Keratinocyte (primary cell): ENCODE data around the gene PKP2. TPM values are rescaled to one million over a fixed set of nuclear protein-coding genes. Genes with fewer than 3 reads are reported as not detected.

Experiments
- DNase-seq: peaks from one replicate; pipeline ENCODE4 v3.0.0-alpha.2; 2011; ENCODE audit warnings: low read depth, missing footprints, low spot score
- FAIRE-seq: peaks from 2 replicates; lab custom pipeline; 2011; peaks lifted over from hg19 to GRCh38; lab: Jason Lieb, UNC
- H2AFZ ChIP-seq: 2 replicates; pipeline ENCODE4 v1.6.0; 2012; ENCODE audit warnings: low read length, control low read depth, inconsistent platforms; ENCODE audit not compliant: control insufficient read depth
- H3K27ac ChIP-seq: 2 replicates; pipeline ENCODE4 v1.5.1; 2011; ENCODE audit warnings: low read length; ENCODE audit not compliant: control insufficient read depth, insufficient read depth
- H3K27me3 ChIP-seq: 3 replicates; pipeline ENCODE4 v1.6.0; 2011; ENCODE audit warnings: low read length; ENCODE audit not compliant: control insufficient read depth, insufficient read depth; ENCODE audit errors: extremely low read depth
- H3K36me3 ChIP-seq, 2 experiments: 2 replicates in 1 of 2; 3 replicates in 1 of 2; pipeline ENCODE4 v1.5.1; 2011; ENCODE audit warnings: low read length in 2 of 2, mild to moderate bottlenecking in 1 of 2; ENCODE audit not compliant: control insufficient read depth in 2 of 2, insufficient read depth in 2 of 2; ENCODE audit errors: extremely low read depth in 1 of 2
- H3K4me1 ChIP-seq: 3 replicates; pipeline ENCODE4 v1.5.1; 2011; ENCODE audit warnings: low read length; ENCODE audit not compliant: control insufficient read depth, insufficient read depth; ENCODE audit errors: extremely low read depth
- H3K4me2 ChIP-seq: 3 replicates; pipeline ENCODE4 v1.6.0; 2011; ENCODE audit warnings: low read depth, low read length; ENCODE audit not compliant: control insufficient read depth, insufficient read depth; ENCODE audit errors: extremely low read depth
- H3K4me3 ChIP-seq, 3 experiments: fragments of 200-600 bp in 1 of 3; sonication (generic) in 1 of 3; 2 replicates in 2 of 3; 3 replicates in 1 of 3; pipeline ENCODE4 v1.5.1; 2011 to 2016; ENCODE audit warnings: low read length in 3 of 3, mild to moderate bottlenecking in 3 of 3, control low read depth in 2 of 3, inconsistent platforms in 1 of 3, low read depth in 1 of 3, mixed read lengths in 1 of 3, mixed run types in 1 of 3, moderate library complexity in 1 of 3; ENCODE audit not compliant: control insufficient read depth in 2 of 3, insufficient read depth in 2 of 3; ENCODE audit errors: extremely low read depth in 1 of 3
- H3K79me2 ChIP-seq: 2 replicates; pipeline ENCODE4 v1.6.0; 2012; ENCODE audit warnings: low read length; ENCODE audit not compliant: control insufficient read depth, insufficient read depth
- H3K9ac ChIP-seq: 3 replicates; pipeline ENCODE4 v1.6.0; 2011; ENCODE audit warnings: low read length; ENCODE audit not compliant: control insufficient read depth, insufficient read depth; ENCODE audit errors: extremely low read depth
- H3K9me1 ChIP-seq: 3 replicates; pipeline ENCODE4 v1.6.0; 2011; ENCODE audit warnings: low read length; ENCODE audit not compliant: control insufficient read depth, insufficient read depth; ENCODE audit errors: extremely low read depth
- H3K9me3 ChIP-seq: 2 replicates; pipeline ENCODE4 v1.5.1; 2012; ENCODE audit warnings: low read depth, low read length; ENCODE audit not compliant: control insufficient read depth
- H4K20me1 ChIP-seq: 3 replicates; pipeline ENCODE4 v1.6.0; 2011; ENCODE audit warnings: low read length; ENCODE audit not compliant: control insufficient read depth, insufficient read depth; ENCODE audit errors: extremely low read depth
- CTCF ChIP-seq, 3 experiments: IDR thresholded peaks in 1 of 3; conservative IDR thresholded peaks in 1 of 3; optimal IDR thresholded peaks in 1 of 3; 2 replicates in 2 of 3; 3 replicates in 1 of 3; pipeline versions ENCODE3 to v1.5.1; 2011; ENCODE audit warnings: low read length in 3 of 3, mild to moderate bottlenecking in 3 of 3, moderate library complexity in 2 of 3, control low read depth in 1 of 3, inconsistent platforms in 1 of 3; ENCODE audit not compliant: insufficient read depth in 2 of 3; ENCODE audit errors: extremely low read depth in 1 of 3
- EZH2 ChIP-seq: IDR thresholded peaks from one replicate; pipeline ENCODE4 v1.6.1; 2012; ENCODE audit warnings: inconsistent platforms, mild to moderate bottlenecking, low read length, moderate library complexity
- dilution Hi-C: fragments of 300-500 bp; cut with MboI; formaldehyde crosslinking; loops from one replicate; pipeline ENCODE4 v1.7.0; 2020; ENCODE audit warnings: low sequenced_read_pairs; ENCODE audit not compliant: extremely low pct_ligation_motif_present
- polyA plus RNA-seq, 5 experiments: library from polyadenylated mRNA; depleted of rRNA in 3 of 5; stranded (reverse) in 3 of 5; stranded (forward) in 1 of 5; unstranded in 1 of 5; fragments of >200 nt; gene quantifications; 1 replicate in 1 of 5; 2 replicates in 3 of 5; 3 replicates in 1 of 5; pipeline versions ENCODE4 v1.2.1 to v1.2.3, GENCODE V29; 2011 to 2012; ENCODE audit warnings: missing spikeins in 2 of 5, low read depth in 1 of 5, low replicate concordance in 1 of 5

The PKP2 gene
- polyA plus RNA-seq, 1 donor (not counting 4 experiments of a cell fraction or from before 2014, with no cell fraction given): 50.4 TPM

DNA sequence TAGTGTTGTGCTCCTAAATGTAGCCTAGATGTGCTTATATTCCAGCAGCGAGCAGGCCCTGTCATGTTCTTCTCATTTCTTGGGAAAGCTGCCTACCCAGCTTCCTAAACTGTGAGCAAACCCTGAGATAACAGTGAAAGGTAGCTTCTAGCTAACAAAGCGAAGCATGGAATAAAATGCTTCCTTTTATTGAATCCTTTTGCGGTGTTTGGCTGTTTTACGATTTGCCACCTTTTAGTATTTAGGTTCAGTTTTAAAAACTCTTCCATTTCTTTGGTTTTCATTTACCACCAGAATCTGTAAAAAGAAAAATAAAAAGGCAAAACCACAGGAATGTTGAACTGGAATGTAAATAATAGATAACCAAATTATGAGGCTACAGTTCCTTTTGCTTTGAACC is 5.0 kb upstream of the PKP2 start:
- peak overlapping the region; percentile 41 for H2AFZ ChIP-seq
- no peaks in the 10 kb centered on the region for H3K9me1 ChIP-seq
- H3K9ac ChIP-seq: peak overlapping the region; percentile 38
- H3K27me3 ChIP-seq: no peaks in the 10 kb centered on the region
- no peaks in the 10 kb centered on the region for H3K9me3 ChIP-seq
- peak overlapping the region; percentile 77 for H3K4me2 ChIP-seq
- peak overlapping the region in 2 of 3 experiments; percentile 41 to 52 for H3K4me3 ChIP-seq
- H3K36me3 ChIP-seq: no peaks in the 10 kb centered on the region
- no peak for DNase-seq
- peak; percentile 99 for FAIRE-seq
- dilution Hi-C loops: no loop called here
- H3K27ac ChIP-seq: peak overlapping the region; percentile 63
- H4K20me1 ChIP-seq: no peaks in the 10 kb centered on the region
- TF ChIP-seq CTCF (optimal IDR thresholded peaks at IDR 0.05 in 1 of 3, IDR thresholded peaks at IDR 0.05 in 1 of 3, conservative IDR thresholded peaks at IDR 0.05 in 1 of 3; ENCODE audit: extremely low read depth in 1 of 3, insufficient read depth in 2 of 3, low read length in 3 of 3): no peak
- TF ChIP-seq EZH2: no peak
- H3K79me2 ChIP-seq: no peaks in the 10 kb centered on the region
- peaks cover 41% of the 10 kb centered on the region for H3K4me1 ChIP-seq

- TF ChIP-seq CTCF (optimal IDR thresholded peaks at IDR 0.05 in 1 of 3, IDR thresholded peaks at IDR 0.05 in 1 of 3, conservative IDR thresholded peaks at IDR 0.05 in 1 of 3; ENCODE audit: extremely low read depth in 1 of 3, insufficient read depth in 2 of 3, low read length in 3 of 3) (no peak), EZH2 (no peak)
- Histone ChIP-seq H3K4me1 (peaks cover 53% of the 10 kb centered on the region), H3K9ac (peak overlapping the region; percentile 77), H3K27me3 (no peaks in the 10 kb centered on the region), H2AFZ (no peak overlapping the region), H3K27ac (peak overlapping the region; percentile 86), H3K4me2 (peak overlapping the region; percentile 90), H3K79me2 (peaks cover 36% of the 10 kb centered on the region), H4K20me1 (no peaks in the 10 kb centered on the region), H3K9me1 (no peaks in the 10 kb centered on the region), H3K36me3 (no peaks in the 10 kb centered on the region), H3K4me3 (peak overlapping the region in 1 of 3 experiments; percentile 63), H3K9me3 (no peaks in the 10 kb centered on the region)
- dilution Hi-C loops: no loop called here
- FAIRE-seq: no peak
- DNase-seq: no peak
These were observed 1.4 kb upstream of the PKP2 start for GRCh38 chr12:32897687-32898573.
